ENCODE data around the gene RAD51D.

DNA sequence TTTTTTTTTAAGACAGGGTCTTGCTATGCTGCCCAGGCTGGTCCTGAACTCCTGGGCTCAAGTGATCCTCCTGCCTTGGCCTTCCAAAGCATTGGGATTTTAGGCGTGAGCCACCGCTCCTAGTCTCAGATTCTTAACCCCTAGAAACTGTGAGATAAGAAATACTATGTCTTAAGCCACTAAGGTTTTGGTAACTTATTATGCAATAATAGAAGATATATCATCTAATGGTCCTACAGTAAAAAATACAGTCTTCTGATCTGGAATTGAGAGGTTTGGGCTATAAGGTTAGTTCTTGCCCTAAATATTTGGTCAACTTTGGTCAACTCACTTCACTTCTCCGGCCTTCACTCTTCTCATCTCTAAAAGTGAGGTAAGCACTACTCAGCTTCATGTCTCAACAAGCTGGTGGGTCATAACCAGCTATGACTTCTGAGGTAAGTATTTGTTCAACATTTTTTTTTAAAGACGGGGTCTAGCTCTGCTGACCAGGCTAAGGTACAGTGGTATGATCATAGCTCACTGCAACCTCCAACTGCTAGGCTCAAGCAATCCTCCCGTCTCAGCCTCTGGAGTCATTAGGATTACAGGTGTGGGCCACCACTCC is 14.7 kb downstream of the RAD51D start:
- TF ChIP-seq, protein P1, sequence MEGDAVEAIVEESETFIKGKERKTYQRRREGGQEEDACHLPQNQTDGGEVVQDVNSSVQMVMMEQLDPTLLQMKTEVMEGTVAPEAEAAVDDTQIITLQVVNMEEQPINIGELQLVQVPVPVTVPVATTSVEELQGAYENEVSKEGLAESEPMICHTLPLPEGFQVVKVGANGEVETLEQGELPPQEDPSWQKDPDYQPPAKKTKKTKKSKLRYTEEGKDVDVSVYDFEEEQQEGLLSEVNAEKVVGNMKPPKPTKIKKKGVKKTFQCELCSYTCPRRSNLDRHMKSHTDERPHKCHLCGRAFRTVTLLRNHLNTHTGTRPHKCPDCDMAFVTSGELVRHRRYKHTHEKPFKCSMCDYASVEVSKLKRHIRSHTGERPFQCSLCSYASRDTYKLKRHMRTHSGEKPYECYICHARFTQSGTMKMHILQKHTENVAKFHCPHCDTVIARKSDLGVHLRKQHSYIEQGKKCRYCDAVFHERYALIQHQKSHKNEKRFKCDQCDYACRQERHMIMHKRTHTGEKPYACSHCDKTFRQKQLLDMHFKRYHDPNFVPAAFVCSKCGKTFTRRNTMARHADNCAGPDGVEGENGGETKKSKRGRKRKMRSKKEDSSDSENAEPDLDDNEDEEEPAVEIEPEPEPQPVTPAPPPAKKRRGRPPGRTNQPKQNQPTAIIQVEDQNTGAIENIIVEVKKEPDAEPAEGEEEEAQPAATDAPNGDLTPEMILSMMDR (IDR thresholded peaks at IDR 0.05) = no peak
- no peak for TF ChIP-seq POLR2A (IDR thresholded peaks at IDR 0.05)
